Keratinocyte (primary cell): Measurements from ENCODE around the gene FGGY. TPM values are rescaled to one million over a fixed set of nuclear protein-coding genes. Genes with fewer than 3 reads are reported as not detected.

Source experiments
- DNase-seq: peaks from one replicate; pipeline ENCODE4 v3.0.0-alpha.2; 2011; ENCODE audit warnings: low read depth, missing footprints, low spot score
- FAIRE-seq: peaks from 2 replicates; lab custom pipeline; 2011; peaks lifted over from hg19 to GRCh38; lab: Jason Lieb, UNC
- H2AFZ ChIP-seq: 2 replicates; pipeline ENCODE4 v1.6.0; 2012; ENCODE audit warnings: low read length, control low read depth, inconsistent platforms; ENCODE audit not compliant: control insufficient read depth
- H3K27ac ChIP-seq: 2 replicates; pipeline ENCODE4 v1.5.1; 2011; ENCODE audit warnings: low read length; ENCODE audit not compliant: control insufficient read depth, insufficient read depth
- H3K27me3 ChIP-seq: 3 replicates; pipeline ENCODE4 v1.6.0; 2011; ENCODE audit warnings: low read length; ENCODE audit not compliant: control insufficient read depth, insufficient read depth; ENCODE audit errors: extremely low read depth
- H3K36me3 ChIP-seq, 2 experiments: 2 replicates in 1 of 2; 3 replicates in 1 of 2; pipeline ENCODE4 v1.5.1; 2011; ENCODE audit warnings: low read length in 2 of 2, mild to moderate bottlenecking in 1 of 2; ENCODE audit not compliant: control insufficient read depth in 2 of 2, insufficient read depth in 2 of 2; ENCODE audit errors: extremely low read depth in 1 of 2
- H3K4me1 ChIP-seq: 3 replicates; pipeline ENCODE4 v1.5.1; 2011; ENCODE audit warnings: low read length; ENCODE audit not compliant: control insufficient read depth, insufficient read depth; ENCODE audit errors: extremely low read depth
- H3K4me2 ChIP-seq: 3 replicates; pipeline ENCODE4 v1.6.0; 2011; ENCODE audit warnings: low read depth, low read length; ENCODE audit not compliant: control insufficient read depth, insufficient read depth; ENCODE audit errors: extremely low read depth
- H3K4me3 ChIP-seq, 3 experiments: fragments of 200-600 bp in 1 of 3; sonication (generic) in 1 of 3; 2 replicates in 2 of 3; 3 replicates in 1 of 3; pipeline ENCODE4 v1.5.1; 2011 to 2016; ENCODE audit warnings: low read length in 3 of 3, mild to moderate bottlenecking in 3 of 3, control low read depth in 2 of 3, inconsistent platforms in 1 of 3, low read depth in 1 of 3, mixed read lengths in 1 of 3, mixed run types in 1 of 3, moderate library complexity in 1 of 3; ENCODE audit not compliant: control insufficient read depth in 2 of 3, insufficient read depth in 2 of 3; ENCODE audit errors: extremely low read depth in 1 of 3
- H3K79me2 ChIP-seq: 2 replicates; pipeline ENCODE4 v1.6.0; 2012; ENCODE audit warnings: low read length; ENCODE audit not compliant: control insufficient read depth, insufficient read depth
- H3K9ac ChIP-seq: 3 replicates; pipeline ENCODE4 v1.6.0; 2011; ENCODE audit warnings: low read length; ENCODE audit not compliant: control insufficient read depth, insufficient read depth; ENCODE audit errors: extremely low read depth
- H3K9me1 ChIP-seq: 3 replicates; pipeline ENCODE4 v1.6.0; 2011; ENCODE audit warnings: low read length; ENCODE audit not compliant: control insufficient read depth, insufficient read depth; ENCODE audit errors: extremely low read depth
- H3K9me3 ChIP-seq: 2 replicates; pipeline ENCODE4 v1.5.1; 2012; ENCODE audit warnings: low read depth, low read length; ENCODE audit not compliant: control insufficient read depth
- H4K20me1 ChIP-seq: 3 replicates; pipeline ENCODE4 v1.6.0; 2011; ENCODE audit warnings: low read length; ENCODE audit not compliant: control insufficient read depth, insufficient read depth; ENCODE audit errors: extremely low read depth
- CTCF ChIP-seq, 3 experiments: IDR thresholded peaks in 1 of 3; conservative IDR thresholded peaks in 1 of 3; optimal IDR thresholded peaks in 1 of 3; 2 replicates in 2 of 3; 3 replicates in 1 of 3; pipeline versions ENCODE3 to v1.5.1; 2011; ENCODE audit warnings: low read length in 3 of 3, mild to moderate bottlenecking in 3 of 3, moderate library complexity in 2 of 3, control low read depth in 1 of 3, inconsistent platforms in 1 of 3; ENCODE audit not compliant: insufficient read depth in 2 of 3; ENCODE audit errors: extremely low read depth in 1 of 3
- EZH2 ChIP-seq: IDR thresholded peaks from one replicate; pipeline ENCODE4 v1.6.1; 2012; ENCODE audit warnings: inconsistent platforms, mild to moderate bottlenecking, low read length, moderate library complexity
- dilution Hi-C: fragments of 300-500 bp; cut with MboI; formaldehyde crosslinking; loops from one replicate; pipeline ENCODE4 v1.7.0; 2020; ENCODE audit warnings: low sequenced_read_pairs; ENCODE audit not compliant: extremely low pct_ligation_motif_present
- polyA plus RNA-seq, 5 experiments: library from polyadenylated mRNA; depleted of rRNA in 3 of 5; stranded (reverse) in 3 of 5; stranded (forward) in 1 of 5; unstranded in 1 of 5; fragments of >200 nt; gene quantifications; 1 replicate in 1 of 5; 2 replicates in 3 of 5; 3 replicates in 1 of 5; pipeline versions ENCODE4 v1.2.1 to v1.2.3, GENCODE V29; 2011 to 2012; ENCODE audit warnings: missing spikeins in 2 of 5, low read depth in 1 of 5, low replicate concordance in 1 of 5

FGGY gene
- polyA plus RNA-seq, 1 donor (not counting 4 experiments of a cell fraction or from before 2014, with no cell fraction given), result 16.6 TPM

GRCh38 chr1:59293206-59293605 lies 3.7 kb upstream of the FGGY start:
- Histone ChIP-seq H3K79me2 (no peaks in the 10 kb centered on the region), H3K4me3 (no peak overlapping the region), H3K9me1 (no peaks in the 10 kb centered on the region), H3K9me3 (no peaks in the 10 kb centered on the region), H3K27me3 (no peaks in the 10 kb centered on the region), H3K36me3 (peaks cover 0 to 1% of the 10 kb centered on the region in 2 experiments), H3K4me1 (peaks cover 10% of the 10 kb centered on the region), H3K9ac (no peak overlapping the region), H4K20me1 (no peaks in the 10 kb centered on the region), H3K4me2 (no peak overlapping the region), H3K27ac (no peak overlapping the region), H2AFZ (no peak overlapping the region)
- dilution Hi-C loops, result no loop called here
- no peak for FAIRE-seq
- no peak for DNase-seq
- TF ChIP-seq EZH2, result no peak
- no peak for TF ChIP-seq CTCF (optimal IDR thresholded peaks at IDR 0.05 in 1 of 3, IDR thresholded peaks at IDR 0.05 in 1 of 3, conservative IDR thresholded peaks at IDR 0.05 in 1 of 3; ENCODE audit: extremely low read depth in 1 of 3, insufficient read depth in 2 of 3, low read length in 3 of 3)

GRCh38 chr1:59293849-59294248 lies 3.0 kb upstream of the FGGY start:
- dilution Hi-C loops, result no loop called here
- H3K36me3 ChIP-seq, result peaks cover 0 to 1% of the 10 kb centered on the region in 2 experiments
- no peak overlapping the region for H3K9ac ChIP-seq
- no peak overlapping the region for H2AFZ ChIP-seq
- H3K9me3 ChIP-seq, result no peaks in the 10 kb centered on the region
- no peak for DNase-seq
- no peak overlapping the region for H3K4me2 ChIP-seq
- H3K27ac ChIP-seq, result no peak overlapping the region
- H3K4me3 ChIP-seq, result no peak overlapping the region
- no peak for TF ChIP-seq EZH2
- TF ChIP-seq CTCF (optimal IDR thresholded peaks at IDR 0.05 in 1 of 3, IDR thresholded peaks at IDR 0.05 in 1 of 3, conservative IDR thresholded peaks at IDR 0.05 in 1 of 3; ENCODE audit: extremely low read depth in 1 of 3, insufficient read depth in 2 of 3, low read length in 3 of 3), result no peak
- H3K79me2 ChIP-seq, result no peaks in the 10 kb centered on the region
- no peaks in the 10 kb centered on the region for H3K27me3 ChIP-seq
- FAIRE-seq, result no peak
- H4K20me1 ChIP-seq, result no peaks in the 10 kb centered on the region
- H3K9me1 ChIP-seq, result no peaks in the 10 kb centered on the region
- H3K4me1 ChIP-seq, result peaks cover 10% of the 10 kb centered on the region
